Right lobe of liver (tissue), 4 donors: Measurements from ENCODE around the gene RPTOR.

ENCODE experiments used
- POLR2A ChIP-seq: fragments of 450-650 bp; IDR thresholded peaks from one replicate; pipeline ENCODE4 v1.6.1; 2017; ENCODE audit warnings: antibody characterized with exemption, mild to moderate bottlenecking
- TF ChIP-seq, protein P1 (sequence below), 4 donors: fragments of 200-600 bp in 3 of 4; fragments of 450-650 bp in 1 of 4; IDR thresholded peaks; one replicate each; pipeline versions ENCODE4 v1.5.1 to v1.8.0; 2016 to 2022; ENCODE audit warnings: antibody characterized with exemption in 4 of 4, mild to moderate bottlenecking in 2 of 4
- donor health status: DM: no; HTN: no; CAD: no.
- donor health status: DM: no; HTN: no; CAD: no.
- donor health status: DM: no; HTN: yes; CAD: no.

- TF ChIP-seq, protein P1, sequence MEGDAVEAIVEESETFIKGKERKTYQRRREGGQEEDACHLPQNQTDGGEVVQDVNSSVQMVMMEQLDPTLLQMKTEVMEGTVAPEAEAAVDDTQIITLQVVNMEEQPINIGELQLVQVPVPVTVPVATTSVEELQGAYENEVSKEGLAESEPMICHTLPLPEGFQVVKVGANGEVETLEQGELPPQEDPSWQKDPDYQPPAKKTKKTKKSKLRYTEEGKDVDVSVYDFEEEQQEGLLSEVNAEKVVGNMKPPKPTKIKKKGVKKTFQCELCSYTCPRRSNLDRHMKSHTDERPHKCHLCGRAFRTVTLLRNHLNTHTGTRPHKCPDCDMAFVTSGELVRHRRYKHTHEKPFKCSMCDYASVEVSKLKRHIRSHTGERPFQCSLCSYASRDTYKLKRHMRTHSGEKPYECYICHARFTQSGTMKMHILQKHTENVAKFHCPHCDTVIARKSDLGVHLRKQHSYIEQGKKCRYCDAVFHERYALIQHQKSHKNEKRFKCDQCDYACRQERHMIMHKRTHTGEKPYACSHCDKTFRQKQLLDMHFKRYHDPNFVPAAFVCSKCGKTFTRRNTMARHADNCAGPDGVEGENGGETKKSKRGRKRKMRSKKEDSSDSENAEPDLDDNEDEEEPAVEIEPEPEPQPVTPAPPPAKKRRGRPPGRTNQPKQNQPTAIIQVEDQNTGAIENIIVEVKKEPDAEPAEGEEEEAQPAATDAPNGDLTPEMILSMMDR (IDR thresholded peaks at IDR 0.05), result no peak
- no peak for TF ChIP-seq POLR2A
Observed at GRCh38 chr17:80907281-80907680, 362.6 kb downstream of the RPTOR start.
